Activated naive CD4-positive, alpha-beta T cell (primary cell): ENCODE results near the gene OTUD6A.
"Not testable (repeated sequence)": the region's sequence is repeated elsewhere in the genome, so short reads cannot be mapped to it uniquely, and the experiment has no call there.

Experiments used
- DNase-seq, 4 experiments: peaks; one replicate each; lab custom pipeline; 2025; lab: John Stamatoyannopoulos, UW

Gene OTUD6A

GRCh38 chrX:70046978-70047377 is 15.3 kb upstream of the OTUD6A start:
- no peak for DNase-seq

- DNase-seq: no peak
These were observed 12.9 kb upstream of the OTUD6A start for GRCh38 chrX:70049406-70049805.

GRCh38 chrX:70049925-70050324 is 12.3 kb upstream of the OTUD6A start, which contains the start of gene AWAT2:
AWAT2 (minus strand) TSS chrX:70049938; CDS start chrX:70049932, 6 bp downstream.
- no peak for DNase-seq

- no peak for DNase-seq
These were observed 9.2 kb upstream of the OTUD6A start for GRCh38 chrX:70052895-70053615.

DNA sequence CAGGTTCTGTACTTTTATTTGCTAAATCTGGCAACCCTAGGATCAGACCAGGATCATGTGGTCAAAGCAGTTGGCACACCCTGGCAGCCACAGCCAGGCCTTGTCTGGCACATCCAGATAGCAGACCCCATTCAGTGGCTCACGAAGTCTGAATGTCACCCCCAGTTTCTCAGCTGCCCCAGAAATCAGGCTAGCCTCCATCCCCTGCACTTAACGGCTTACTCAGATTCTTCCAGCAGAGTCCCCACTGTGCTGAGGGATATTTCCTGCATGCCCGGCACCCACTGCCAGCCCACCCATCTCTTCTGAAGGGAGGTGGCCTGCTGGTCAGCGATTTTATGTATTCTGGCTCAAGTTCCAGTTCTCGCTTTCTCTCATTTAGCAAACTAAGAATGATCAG is 7.9 kb upstream of the OTUD6A start:
- no peak for DNase-seq

- no peak for DNase-seq
These were observed 799 bp downstream of the OTUD6A start for GRCh38 chrX:70062961-70063550.

DNA sequence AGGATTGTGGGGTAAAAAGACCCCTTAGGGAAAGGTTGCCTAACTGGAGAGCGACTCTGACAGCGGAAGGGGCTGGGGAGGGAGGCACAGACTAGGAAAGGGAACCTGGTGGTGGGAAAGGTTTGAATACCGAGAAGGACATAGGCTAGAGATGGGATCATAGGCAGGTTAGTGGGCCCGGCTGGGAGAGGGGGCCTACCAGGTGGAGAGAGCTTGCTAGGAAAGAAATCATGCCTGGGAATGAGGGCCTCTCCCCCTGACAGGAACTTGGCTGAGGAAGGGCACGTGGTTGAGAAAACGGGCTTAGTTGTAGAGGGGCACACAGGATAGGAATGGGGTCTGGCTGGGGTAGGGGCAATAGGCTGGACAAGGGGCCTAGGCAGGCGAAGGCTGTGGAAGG is 4.4 kb downstream of the OTUD6A start:
- DNase-seq: no peak

DNA sequence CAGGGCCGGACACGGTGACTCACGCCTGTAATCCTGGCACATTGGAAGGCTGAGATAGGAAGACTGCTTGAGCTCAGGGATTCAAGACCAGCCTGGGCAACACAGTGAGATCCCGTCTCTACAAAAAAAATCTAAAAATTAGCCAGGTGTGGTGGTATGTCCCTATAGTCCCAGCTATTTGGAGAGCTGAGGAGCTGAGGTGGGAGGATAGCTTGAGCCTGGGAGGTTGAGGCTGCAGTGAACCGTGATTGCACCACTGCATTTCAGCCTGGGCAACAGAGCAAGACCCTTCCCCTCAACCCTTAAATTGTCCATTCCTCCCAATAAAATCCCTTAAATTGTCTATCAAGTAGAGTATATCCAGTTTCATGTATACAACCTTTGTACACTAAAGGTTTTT is 17.0 kb downstream of the OTUD6A start:
- no peak for DNase-seq

GRCh38 chrX:70079870-70080269 is 17.6 kb downstream of the OTUD6A start:
- DNase-seq: no peak

- no peak for DNase-seq
These were observed 20.5 kb downstream of the OTUD6A start for GRCh38 chrX:70082723-70083122.

GRCh38 chrX:70084592-70085240 is 22.5 kb downstream of the OTUD6A start:
- DNase-seq: no peak

DNA sequence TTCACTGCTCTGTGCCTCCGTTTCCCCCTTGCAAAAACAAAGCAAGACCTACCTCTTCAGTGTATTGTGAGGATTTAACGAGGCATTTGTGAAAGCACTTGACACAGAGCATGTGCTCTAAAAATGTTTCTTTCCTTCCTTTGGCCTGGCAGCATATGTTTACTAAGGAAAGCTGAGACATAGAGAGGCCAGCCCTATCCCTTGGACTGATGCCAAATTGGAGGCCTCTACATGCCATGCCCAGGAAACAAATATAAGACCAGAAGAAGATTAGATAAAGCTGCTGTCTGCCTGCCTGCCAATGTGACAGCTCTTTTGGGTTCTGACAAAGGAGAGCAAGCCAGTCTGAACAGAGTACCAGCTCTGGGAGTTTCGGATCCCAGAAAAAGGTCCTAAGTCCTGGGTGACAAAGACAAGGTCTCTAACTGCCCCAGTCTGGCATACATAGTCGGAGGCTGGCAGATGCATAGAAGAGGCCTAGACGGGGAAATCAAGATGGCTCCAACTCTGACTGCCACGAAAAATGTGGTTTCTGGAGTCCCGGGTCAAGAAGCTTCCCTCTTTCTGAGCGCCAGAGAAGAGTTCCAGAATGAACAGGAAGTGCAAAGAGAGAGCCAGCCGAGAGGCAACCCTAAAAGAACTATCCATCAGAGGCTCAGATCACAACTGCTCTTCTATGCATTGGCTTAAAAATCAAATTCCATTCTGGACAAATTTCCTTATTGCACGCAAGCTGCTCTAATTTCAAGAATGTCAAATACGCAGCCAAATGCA is 25.8 kb downstream of the OTUD6A start:
- no peak for DNase-seq

DNA sequence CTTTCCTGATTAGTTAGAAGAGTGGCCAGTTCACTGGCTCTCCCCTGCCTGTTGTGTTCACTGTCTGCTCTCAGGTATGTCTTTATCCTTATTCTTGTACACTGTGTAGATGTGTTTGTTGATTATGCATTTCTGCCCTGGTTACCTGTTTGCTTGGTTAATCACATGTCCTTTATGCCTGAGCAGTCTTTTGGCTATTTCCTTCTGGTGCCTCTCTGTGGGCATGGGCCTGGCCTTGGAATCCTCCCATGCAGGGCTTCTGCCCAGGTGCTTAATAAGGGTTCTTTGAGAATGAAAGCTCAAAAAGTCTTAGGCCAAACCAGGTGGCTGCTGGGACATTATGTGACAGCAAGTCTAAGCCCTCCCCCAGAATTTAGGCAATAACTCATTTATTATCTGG is 26.5 kb downstream of the OTUD6A start:
- no peak for DNase-seq

DNA sequence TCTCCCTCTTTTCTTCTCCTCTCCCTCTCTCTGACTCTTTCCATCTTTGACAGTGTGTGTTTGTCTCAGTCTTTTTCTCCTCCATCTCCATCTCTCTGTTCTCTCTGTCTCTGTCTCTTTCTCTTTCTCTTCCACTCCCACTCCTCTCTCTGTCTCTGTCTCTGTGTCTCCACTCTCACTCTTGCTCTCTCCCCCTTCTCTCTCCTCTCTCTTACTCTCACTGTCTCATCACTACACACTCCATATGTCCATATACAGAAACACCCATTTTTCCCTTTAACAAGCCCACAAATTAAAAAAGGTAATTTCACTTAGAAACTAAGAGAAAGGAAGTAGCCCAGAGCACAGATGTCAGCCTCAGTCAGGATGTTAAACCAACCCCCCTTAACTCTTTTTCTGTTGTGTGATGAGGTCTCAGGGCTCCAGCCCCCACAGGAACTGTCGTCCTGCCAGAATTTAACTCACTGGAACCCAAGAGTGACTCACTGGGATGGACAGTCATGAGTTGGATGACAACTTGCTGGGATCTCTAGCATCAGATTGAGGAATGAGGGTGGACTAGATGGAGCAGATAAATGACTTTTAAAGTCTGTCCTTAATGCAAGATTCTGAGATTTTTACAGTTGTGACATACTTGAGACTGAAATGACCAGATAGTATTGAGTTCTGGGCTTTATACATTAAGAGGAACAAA is 27.5 kb downstream of the OTUD6A start:
- no peak for DNase-seq

DNA sequence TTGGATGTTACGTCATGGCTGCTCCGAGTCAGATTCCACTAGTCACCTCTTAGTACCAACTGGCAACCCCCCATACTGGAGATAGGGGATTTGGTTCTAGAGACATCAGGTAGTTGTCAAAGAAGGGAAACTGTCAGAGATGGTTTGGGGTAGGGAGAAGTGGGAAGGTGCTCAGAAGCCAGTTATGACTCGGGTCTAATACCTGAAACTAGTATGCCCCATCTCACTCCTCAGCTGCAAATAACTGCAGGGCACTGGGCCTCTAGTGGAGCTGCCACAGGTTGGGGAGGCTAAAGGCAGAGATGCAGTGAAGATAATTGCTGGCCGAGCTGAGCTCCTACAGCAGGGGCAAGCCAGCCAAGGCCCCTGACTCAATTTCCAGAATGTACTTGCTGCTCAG is 30.0 kb downstream of the OTUD6A start:
- no peak for DNase-seq

- no peak for DNase-seq
These were observed 33.8 kb downstream of the OTUD6A start for GRCh38 chrX:70096052-70096451.

GRCh38 chrX:70105229-70105628 is 43.0 kb downstream of the OTUD6A start:
- no peak for DNase-seq

GRCh38 chrX:70111436-70112026 is 49.3 kb downstream of the OTUD6A start:
- DNase-seq: not testable (repeated sequence)
